ACC112 (cell line): Measurements from ENCODE around the gene GEMIN7.
"Not testable (repeated sequence)": the region's sequence is repeated elsewhere in the genome, so short reads cannot be mapped to it uniquely, and the experiment has no call there.

ENCODE experiments used
- H2AFZ ChIP-seq: fragments of 200-600 bp; sonication (generic); one replicate; pipeline ENCODE4 v1.6.0; 2017; ENCODE audit warnings: antibody characterized with exemption, low read length; ENCODE audit not compliant: unreplicated experiment
- H3K27ac ChIP-seq: fragments of 200-600 bp; sonication (generic); 2 replicates; pipeline ENCODE4 v1.5.1; 2014; ENCODE audit warnings: low read depth, mild to moderate bottlenecking, antibody characterized with exemption, low read length, moderate library complexity
- H3K27me3 ChIP-seq: fragments of 200-600 bp; sonication (generic); 2 replicates; pipeline ENCODE4 v1.6.1; 2014; ENCODE audit warnings: mild to moderate bottlenecking, antibody characterized with exemption, low read length, moderate library complexity, mixed read lengths; ENCODE audit not compliant: insufficient read depth
- H3K36me3 ChIP-seq: fragments of 200-600 bp; sonication (generic); 2 replicates; pipeline ENCODE4 v1.6.1; 2016; ENCODE audit warnings: mild to moderate bottlenecking, antibody characterized with exemption, low read length, moderate library complexity, mixed read lengths; ENCODE audit not compliant: insufficient read depth
- H3K4me1 ChIP-seq: fragments of 200-600 bp; sonication (generic); one replicate; pipeline ENCODE4 v1.6.1; 2016; ENCODE audit warnings: low read length, mixed read lengths; ENCODE audit not compliant: insufficient read depth, unreplicated experiment, control insufficient read depth
- H3K4me3 ChIP-seq: fragments of 200-600 bp; sonication (generic); 2 replicates; pipeline ENCODE4 v1.5.1; 2014; ENCODE audit warnings: mild to moderate bottlenecking, low read depth, low read length
- H3K79me2 ChIP-seq: fragments of 200-600 bp; sonication (generic); one replicate; pipeline ENCODE4 v1.6.0; 2016; ENCODE audit warnings: low read length; ENCODE audit not compliant: control insufficient read depth, unreplicated experiment, insufficient read depth

The GEMIN7 gene

GRCh38 chr19:45099467-45100191 is 20.6 kb downstream of the GEMIN7 start:
- H2AFZ ChIP-seq = no peak overlapping the region
- H3K79me2 ChIP-seq = peaks cover 80% of the 10 kb centered on the region
- H3K27me3 ChIP-seq = no peaks in the 10 kb centered on the region
- H3K36me3 ChIP-seq = no peaks in the 10 kb centered on the region
- no peak overlapping the region for H3K4me3 ChIP-seq
- peaks cover 27% of the 10 kb centered on the region for H3K4me1 ChIP-seq
- no peak overlapping the region for H3K27ac ChIP-seq

DNA sequence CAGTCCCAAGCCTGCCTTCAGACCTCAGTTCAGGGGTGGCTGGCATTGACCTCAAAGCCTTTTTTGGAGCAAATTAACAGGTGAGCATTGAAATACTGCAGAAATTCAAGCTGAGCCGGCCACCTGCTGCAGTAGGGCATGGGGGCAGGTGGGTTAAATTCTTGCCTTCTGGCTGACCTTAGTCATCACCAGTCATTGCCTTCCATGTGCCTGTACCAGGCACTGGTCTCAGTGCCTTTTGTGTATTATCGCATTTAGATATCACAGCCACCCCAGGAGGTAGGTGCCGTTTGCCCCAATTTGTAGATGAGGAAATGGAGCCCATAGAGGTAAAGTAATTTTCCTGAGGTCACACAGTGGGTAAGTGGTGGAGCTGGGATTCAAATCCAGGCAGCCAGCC is 21.1 kb downstream of the GEMIN7 start:
- H3K36me3 ChIP-seq = no peaks in the 10 kb centered on the region
- peaks cover 24% of the 10 kb centered on the region for H3K4me1 ChIP-seq
- H3K4me3 ChIP-seq = no peak overlapping the region
- H2AFZ ChIP-seq = no peak overlapping the region
- no peaks in the 10 kb centered on the region for H3K27me3 ChIP-seq
- no peak overlapping the region for H3K27ac ChIP-seq
- peaks cover 74% of the 10 kb centered on the region for H3K79me2 ChIP-seq

GRCh38 chr19:45100846-45101252 is 21.8 kb downstream of the GEMIN7 start:
- H3K4me1 ChIP-seq = peaks cover 22% of the 10 kb centered on the region
- H3K79me2 ChIP-seq = peaks cover 69% of the 10 kb centered on the region
- no peak overlapping the region for H2AFZ ChIP-seq
- H3K27ac ChIP-seq = no peak overlapping the region
- no peaks in the 10 kb centered on the region for H3K27me3 ChIP-seq
- no peaks in the 10 kb centered on the region for H3K36me3 ChIP-seq
- H3K4me3 ChIP-seq = no peak overlapping the region

GRCh38 chr19:45101806-45102205 is 22.7 kb downstream of the GEMIN7 start:
- no peaks in the 10 kb centered on the region for H3K27me3 ChIP-seq
- no peak overlapping the region for H2AFZ ChIP-seq
- H3K27ac ChIP-seq = no peak overlapping the region
- peaks cover 20% of the 10 kb centered on the region for H3K4me1 ChIP-seq
- no peak overlapping the region for H3K4me3 ChIP-seq
- H3K36me3 ChIP-seq = no peaks in the 10 kb centered on the region
- peaks cover 59% of the 10 kb centered on the region for H3K79me2 ChIP-seq

GRCh38 chr19:45102481-45102880 is 23.4 kb downstream of the GEMIN7 start:
- Histone ChIP-seq H3K27me3 (no peaks in the 10 kb centered on the region), H3K79me2 (peaks cover 52% of the 10 kb centered on the region), H3K36me3 (no peaks in the 10 kb centered on the region), H3K4me3 (no peak overlapping the region), H3K27ac (no peak overlapping the region), H2AFZ (no peak overlapping the region), H3K4me1 (peaks cover 19% of the 10 kb centered on the region)

DNA sequence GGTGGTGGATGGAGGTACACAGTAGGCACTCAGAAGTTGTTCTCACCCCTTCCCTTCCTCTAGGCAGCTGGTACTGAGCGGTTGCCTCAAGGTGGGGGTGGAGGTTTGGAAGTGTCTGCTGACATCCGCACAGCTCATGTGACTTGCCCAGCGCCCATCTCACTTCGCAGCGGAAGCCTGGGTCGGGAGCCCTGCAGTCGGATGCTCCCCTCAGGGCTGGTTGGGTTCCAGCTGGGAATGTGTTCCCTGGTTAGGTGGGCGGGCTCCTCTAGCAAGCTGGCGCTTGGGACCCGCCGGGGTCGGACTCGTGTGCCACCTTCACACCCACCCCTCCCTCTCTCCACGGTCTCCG is 24.1 kb downstream of the GEMIN7 start:
- H3K4me1 ChIP-seq = peaks cover 12% of the 10 kb centered on the region
- H3K27ac ChIP-seq = no peak overlapping the region
- no peak overlapping the region for H2AFZ ChIP-seq
- no peaks in the 10 kb centered on the region for H3K27me3 ChIP-seq
- H3K36me3 ChIP-seq = no peaks in the 10 kb centered on the region
- H3K79me2 ChIP-seq = peaks cover 52% of the 10 kb centered on the region
- H3K4me3 ChIP-seq = no peak overlapping the region

GRCh38 chr19:45103508-45104319 is 24.7 kb downstream of the GEMIN7 start:
- peaks cover 7% of the 10 kb centered on the region for H3K4me1 ChIP-seq
- no peaks in the 10 kb centered on the region for H3K27me3 ChIP-seq
- no peak overlapping the region for H2AFZ ChIP-seq
- peaks cover 48% of the 10 kb centered on the region for H3K79me2 ChIP-seq
- no peaks in the 10 kb centered on the region for H3K36me3 ChIP-seq
- no peak overlapping the region for H3K27ac ChIP-seq
- H3K4me3 ChIP-seq = no peak overlapping the region

DNA sequence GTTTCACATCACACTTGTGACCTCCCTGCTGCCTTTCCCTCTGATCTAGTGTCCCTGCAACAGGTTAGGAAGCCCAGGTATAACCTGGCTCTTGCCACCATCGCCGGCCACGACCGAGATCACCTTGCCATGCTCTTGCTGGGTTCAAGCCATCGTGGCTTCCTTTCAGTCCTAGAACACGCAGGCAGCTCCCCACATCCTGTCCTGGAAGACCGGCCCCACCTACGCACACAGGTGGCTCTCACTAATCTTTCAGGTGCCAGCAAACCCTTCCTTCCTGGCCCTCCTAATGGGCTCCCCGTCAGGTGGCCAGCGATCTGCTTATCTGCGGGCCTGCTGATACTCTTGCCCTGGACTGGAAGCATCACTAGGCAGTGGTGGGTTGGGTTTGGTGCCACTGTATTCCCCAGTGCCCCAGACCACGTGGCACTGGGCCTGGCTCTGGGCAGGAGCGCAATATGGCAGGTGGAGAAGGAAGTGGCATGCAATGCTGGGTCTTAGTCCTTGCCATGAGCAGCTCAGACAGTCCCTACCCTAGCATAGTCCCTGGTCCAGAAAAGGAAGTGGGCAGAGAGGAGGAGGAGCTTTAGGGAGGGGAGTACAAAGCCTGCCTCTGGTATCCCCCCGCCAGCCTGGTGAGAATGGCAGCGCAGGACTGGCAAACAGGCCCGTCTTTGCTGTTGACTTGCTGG is 25.7 kb downstream of the GEMIN7 start:
- no peaks in the 10 kb centered on the region for H3K27me3 ChIP-seq
- no peaks in the 10 kb centered on the region for H3K4me1 ChIP-seq
- no peak overlapping the region for H2AFZ ChIP-seq
- no peak overlapping the region for H3K4me3 ChIP-seq
- H3K36me3 ChIP-seq = no peaks in the 10 kb centered on the region
- H3K27ac ChIP-seq = no peak overlapping the region
- H3K79me2 ChIP-seq = peaks cover 40% of the 10 kb centered on the region

DNA sequence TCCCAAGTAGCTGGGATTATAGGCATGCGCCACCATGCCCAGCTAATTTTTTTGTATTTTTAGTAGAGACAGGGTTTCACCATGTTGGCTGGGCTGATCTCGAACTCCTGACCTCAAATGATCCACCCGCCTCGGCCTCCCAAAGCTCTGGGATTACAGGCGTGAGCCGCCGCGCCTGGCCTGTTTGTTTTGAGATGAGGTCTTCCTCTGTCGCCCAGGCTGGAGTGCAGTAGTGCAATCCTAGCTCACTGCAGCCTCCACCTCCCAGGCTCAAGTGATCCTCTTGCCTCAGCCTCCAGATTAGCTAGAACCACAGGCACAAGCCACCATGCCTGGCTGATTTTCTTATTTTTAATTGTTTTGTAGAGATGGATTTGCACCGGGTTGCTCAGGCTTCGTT is 27.3 kb downstream of the GEMIN7 start:
- peaks cover 28% of the 10 kb centered on the region for H3K79me2 ChIP-seq
- not testable (repeated sequence) for H3K27ac ChIP-seq, H2AFZ ChIP-seq, H3K4me1 ChIP-seq, H3K4me3 ChIP-seq, H3K36me3 ChIP-seq, H3K27me3 ChIP-seq

- Histone ChIP-seq H3K36me3 (no peaks in the 10 kb centered on the region), H3K27ac (no peak overlapping the region), H2AFZ (no peak overlapping the region), H3K79me2 (peaks cover 20% of the 10 kb centered on the region), H3K4me1 (no peaks in the 10 kb centered on the region), H3K27me3 (no peaks in the 10 kb centered on the region), H3K4me3 (no peak overlapping the region)
These were observed 28.6 kb downstream of the GEMIN7 start for GRCh38 chr19:45107621-45108150.
